Gastrocnemius medialis (tissue), 4 donors: Measurements from ENCODE around the gene CARD9. TPM values are rescaled to one million over a fixed set of nuclear protein-coding genes. Genes with fewer than 3 reads are reported as not detected.

ENCODE experiments used
- ATAC-seq, 2 donors: fragments of 150-250 bp; one replicate each; pipeline ENCODE4 v1.9.1; 2016
- DNase-seq, 2 donors: peaks; one replicate each; pipeline ENCODE4 v3.0.0-alpha.2; 2019
- H3K27ac ChIP-seq, 4 donors: fragments of 200-600 bp; sonication (generic); 1 replicate in 1 of 4; 2 replicates in 3 of 4; pipeline ENCODE4 v1.5.1; 2016 to 2018; ENCODE audit warnings: mild to moderate bottlenecking in 2 of 4, moderate library complexity in 1 of 4
- H3K27me3 ChIP-seq, 3 donors: fragments of 200-600 bp; sonication (generic) in 2 of 3; 1 replicate in 1 of 3; 2 replicates in 2 of 3; pipeline versions ENCODE4 v1.5.1 to v1.6.0; 2016 to 2019; ENCODE audit warnings: mild to moderate bottlenecking in 1 of 3, moderate library complexity in 1 of 3
- H3K36me3 ChIP-seq, 2 donors: fragments of 200-600 bp; sonication (generic) in 1 of 2; one replicate each; pipeline ENCODE4 v1.5.1; 2017 to 2018
- H3K4me1 ChIP-seq, 2 donors: fragments of 200-600 bp; sonication (generic) in 1 of 2; one replicate each; pipeline ENCODE4 v1.5.1; 2016 to 2017; ENCODE audit warnings: mild to moderate bottlenecking in 2 of 2
- H3K4me3 ChIP-seq, 4 donors: fragments of 200-600 bp; sonication (generic) in 3 of 4; 1 replicate in 1 of 4; 2 replicates in 3 of 4; pipeline ENCODE4 v1.5.1; 2016 to 2019; ENCODE audit warnings: mild to moderate bottlenecking in 2 of 4
- H3K9me3 ChIP-seq, 3 donors: fragments of 200-600 bp; sonication (generic) in 2 of 3; 1 replicate in 1 of 3; 2 replicates in 2 of 3; pipeline ENCODE4 v1.5.1; 2016 to 2019
- CTCF ChIP-seq, 5 experiments: fragments of 450-650 bp in 3 of 5; fragments of 200-600 bp in 2 of 5; sonication (generic) in 2 of 5; IDR thresholded peaks in 4 of 5; conservative IDR thresholded peaks in 1 of 5; 1 replicate in 4 of 5; 2 replicates in 1 of 5; pipeline ENCODE4 v1.5.1; 2016 to 2019; ENCODE audit warnings: antibody characterized with exemption in 5 of 5, mild to moderate bottlenecking in 3 of 5, moderate library complexity in 3 of 5
- POLR2A ChIP-seq, 2 donors: fragments of 450-650 bp; IDR thresholded peaks; one replicate each; pipeline ENCODE4 v1.6.1; 2017; ENCODE audit warnings: antibody characterized with exemption in 2 of 2, mild to moderate bottlenecking in 2 of 2, moderate library complexity in 2 of 2
- in situ Hi-C, 4 donors: fragments of 200-750 bp; cut with MboI; loops; one replicate each; pipeline versions ENCODE4 v1.15.0 to v1.8.0; 2017; ENCODE audit warnings: low sequenced_read_pairs in 4 of 4
- intact Hi-C: fragments of 100-400 bp; cut with DNase I; formaldehyde crosslinking; loops from one replicate; pipeline ENCODE4 v1.15.1; 2023; ENCODE audit warnings: low total_unique reads
- total RNA-seq, 4 donors: library from RNA; depleted of rRNA; stranded (reverse); fragments of >200 nt; gene quantifications; one replicate each; pipeline versions ENCODE4 v1.1.0 to v1.2.3, GENCODE V29; 2016

CARD9 gene
- total RNA-seq, 4 donors from 2014 or later: 0.34 to 1.2 (median 0.69) TPM

- TF ChIP-seq POLR2A (IDR thresholded peaks at IDR 0.05): no peak
- no peak for TF ChIP-seq CTCF (IDR thresholded peaks at IDR 0.05 in 4 of 5, conservative IDR thresholded peaks at IDR 0.05 in 1 of 5)
Observed at GRCh38 chr9:136358888-136359287, 14.6 kb downstream of the CARD9 start.

GRCh38 chr9:136358016-136358415 is 15.5 kb downstream of the CARD9 start:
- intact Hi-C loops: no loop called here
- TF ChIP-seq POLR2A (IDR thresholded peaks at IDR 0.05) (no peak), CTCF (IDR thresholded peaks at IDR 0.05 in 4 of 5, conservative IDR thresholded peaks at IDR 0.05 in 1 of 5) (no peak)
- H3K4me1 ChIP-seq: peaks cover 0 to 4% of the 10 kb centered on the region in 2 donors
- no peaks in the 10 kb centered on the region for H3K9me3 ChIP-seq
- in situ Hi-C loops: no loop called here
- no peak overlapping the region for H3K27ac ChIP-seq
- no peaks in the 10 kb centered on the region for H3K27me3 ChIP-seq
- H3K36me3 ChIP-seq: no peaks in the 10 kb centered on the region
- ATAC-seq: no peak
- H3K4me3 ChIP-seq: no peak overlapping the region
- no peak for DNase-seq

More at GRCh38 chr9:136358888-136359287, 14.6 kb downstream of the CARD9 start:
- no peaks in the 10 kb centered on the region for H3K36me3 ChIP-seq
- ATAC-seq (no peak), DNase-seq (no peak)
- no peak overlapping the region for H3K4me3 ChIP-seq
- in situ Hi-C loops: no loop called here
- H3K9me3 ChIP-seq: no peaks in the 10 kb centered on the region
- no peak overlapping the region for H3K27ac ChIP-seq
- intact Hi-C loops: no loop called here
- no peaks in the 10 kb centered on the region for H3K27me3 ChIP-seq
- peaks cover 2 to 5% of the 10 kb centered on the region in 2 donors for H3K4me1 ChIP-seq

- Histone ChIP-seq H3K27me3 (no peaks in the 10 kb centered on the region), H3K36me3 (no peaks in the 10 kb centered on the region), H3K4me1 (no peaks in the 10 kb centered on the region), H3K27ac (no peak overlapping the region), H3K4me3 (no peak overlapping the region), H3K9me3 (no peaks in the 10 kb centered on the region)
- intact Hi-C loops (no loop called here), in situ Hi-C loops (no loop called here)
- TF ChIP-seq POLR2A (IDR thresholded peaks at IDR 0.05) (no peak), CTCF (IDR thresholded peaks at IDR 0.05 in 4 of 5, conservative IDR thresholded peaks at IDR 0.05 in 1 of 5) (no peak)
- ATAC-seq: no peak
- DNase-seq: no peak
Observed at GRCh38 chr9:136357202-136357725, 16.2 kb downstream of the CARD9 start.

GRCh38 chr9:136355616-136356557 is 17.6 kb downstream of the CARD9 start:
- no peak overlapping the region for H3K4me3 ChIP-seq
- no peaks in the 10 kb centered on the region for H3K36me3 ChIP-seq
- DNase-seq (no peak), ATAC-seq (peak in 1 of 2 donors; percentile 22)
- no peaks in the 10 kb centered on the region for H3K9me3 ChIP-seq
- intact Hi-C loops (no loop called here), in situ Hi-C loops (no loop called here)
- no peak overlapping the region for H3K27ac ChIP-seq
- no peaks in the 10 kb centered on the region for H3K27me3 ChIP-seq
- TF ChIP-seq CTCF (IDR thresholded peaks at IDR 0.05 in 4 of 5, conservative IDR thresholded peaks at IDR 0.05 in 1 of 5) (no peak), POLR2A (IDR thresholded peaks at IDR 0.05) (no peak)
- H3K4me1 ChIP-seq: no peaks in the 10 kb centered on the region
